Measurements from ENCODE around the gene SLC16A9.

GRCh38 chr10:59709395-59710125, at the start of gene SLC16A9:
- no peak for TF ChIP-seq POLR2AphosphoS5 (IDR thresholded peaks at IDR 0.05; ENCODE audit: low read depth, low read length)
- TF ChIP-seq POLR2A (IDR thresholded peaks at IDR 0.05; ENCODE audit: low read depth, low read length) = peak; percentile 17; the same call in 1 of the 2 replicates
- no peak for TF ChIP-seq TAF1 (IDR thresholded peaks at IDR 0.05; ENCODE audit: borderline replicate concordance, low read depth, low read length)

All from GM12892 (cell line).